NCI-H146 treated with DMSO at 0.1 percent for 48 hours (cell line): ENCODE results near the gene DOCK11.

Experiments
- DNase-seq: peaks from one replicate; lab custom pipeline; 2025; ENCODE audit not compliant: unreplicated experiment; lab: John Stamatoyannopoulos, UW

DOCK11 gene

GRCh38 chrX:118626346-118626745, 130.7 kb downstream of the DOCK11 start:
- no peak for DNase-seq

GRCh38 chrX:118627084-118627758, 131.6 kb downstream of the DOCK11 start:
- DNase-seq: no peak

GRCh38 chrX:118630848-118631247, 135.2 kb downstream of the DOCK11 start:
- DNase-seq: no peak

- no peak for DNase-seq
Observed at GRCh38 chrX:118631586-118631985, 136.0 kb downstream of the DOCK11 start.

GRCh38 chrX:118632862-118633261, 137.2 kb downstream of the DOCK11 start:
- DNase-seq: no peak

- no peak for DNase-seq
Observed at GRCh38 chrX:118633530-118633929, 137.9 kb downstream of the DOCK11 start.

- no peak for DNase-seq
Observed at GRCh38 chrX:118634336-118634735, 138.7 kb downstream of the DOCK11 start.

- DNase-seq: no peak
Observed at GRCh38 chrX:118637997-118638396, 142.4 kb downstream of the DOCK11 start.

GRCh38 chrX:118644378-118644777, 148.8 kb downstream of the DOCK11 start:
- DNase-seq: peak; percentile 15

- DNase-seq: no peak
Observed at GRCh38 chrX:118652717-118653116, 157.1 kb downstream of the DOCK11 start.

- no peak for DNase-seq
Observed at GRCh38 chrX:118654331-118654730, 158.7 kb downstream of the DOCK11 start.

- no peak for DNase-seq
Observed at GRCh38 chrX:118655561-118656246, 160.1 kb downstream of the DOCK11 start.

GRCh38 chrX:118657413-118657812, 161.8 kb downstream of the DOCK11 start:
- no peak for DNase-seq

- DNase-seq: no peak
Observed at GRCh38 chrX:118660085-118660484, 164.5 kb downstream of the DOCK11 start.

GRCh38 chrX:118665204-118665603, 169.6 kb downstream of the DOCK11 start:
- no peak for DNase-seq

- no peak for DNase-seq
Observed at GRCh38 chrX:118666521-118666920, 170.9 kb downstream of the DOCK11 start.

- DNase-seq: no peak
Observed at GRCh38 chrX:118669435-118669834, 173.8 kb downstream of the DOCK11 start.

GRCh38 chrX:118675326-118675965, 179.8 kb downstream of the DOCK11 start:
- no peak for DNase-seq

GRCh38 chrX:118675966-118676349, 180.3 kb downstream of the DOCK11 start:
- DNase-seq: no peak

GRCh38 chrX:118677318-118677717, 181.7 kb downstream of the DOCK11 start:
- DNase-seq: no peak

GRCh38 chrX:118679290-118679689, 183.7 kb downstream of the DOCK11 start:
- no peak for DNase-seq
